Measurements from ENCODE around the gene ATP10A. TPM values are rescaled to one million over a fixed set of nuclear protein-coding genes. Genes with fewer than 3 reads are reported as not detected.

Gene ATP10A
- total and polyA plus RNA-seq, 2 experiments from 2014 or later = 0.75 to 0.77 TPM

GRCh38 chr15:25738171-25738965, 124.8 kb downstream of the ATP10A start:
- Histone ChIP-seq H3K4me1 (ENCODE audit: insufficient read depth) (no peaks in the 10 kb centered on the region), H4K20me1 (ENCODE audit: insufficient read depth, poor library complexity, severe bottlenecking) (no peaks in the 10 kb centered on the region), H2AFZ (no peak overlapping the region), H3K9me3 (ENCODE audit: low read depth) (no peaks in the 10 kb centered on the region), H3K36me3 (replicated peaks; ENCODE audit: insufficient read depth, low read depth) (no peaks in the 10 kb centered on the region), H3K9me2 (replicated peaks; ENCODE audit: insufficient read depth) (no peaks in the 10 kb centered on the region), H3K4me2 (no peak overlapping the region), H3K27me3 (no peaks in the 10 kb centered on the region), H3K4me3 (no peak overlapping the region), H3K79me2 (no peaks in the 10 kb centered on the region), H3K27ac (no peak overlapping the region)
- WGBS (ENCODE audit: low lambda C conversion rate, missing lambda C conversion rate) = 93% methylated on average over 7 of the region's 7 CpGs
- TF ChIP-seq EZH2 (IDR thresholded peaks at IDR 0.05; ENCODE audit: borderline replicate concordance) (no peak), EZH2phosphoT487 (IDR thresholded peaks at IDR 0.05; ENCODE audit: low read depth, severe bottlenecking, unreplicated experiment) (no peak), CTCF (IDR thresholded peaks at IDR 0.05; ENCODE audit: poor library complexity) (no peak)
- DNase-seq (ENCODE audit: low spot score) = no peak

- DNase-seq (ENCODE audit: low spot score) = no peak
- Histone ChIP-seq H2AFZ (no peak overlapping the region), H3K4me2 (peak overlapping the region; percentile 22), H3K4me3 (no peak overlapping the region), H3K27me3 (no peaks in the 10 kb centered on the region), H3K9me2 (replicated peaks; ENCODE audit: insufficient read depth) (no peaks in the 10 kb centered on the region), H3K9me3 (ENCODE audit: low read depth) (no peaks in the 10 kb centered on the region), H3K4me1 (ENCODE audit: insufficient read depth) (no peaks in the 10 kb centered on the region), H4K20me1 (ENCODE audit: insufficient read depth, poor library complexity, severe bottlenecking) (no peaks in the 10 kb centered on the region), H3K79me2 (no peaks in the 10 kb centered on the region), H3K36me3 (replicated peaks; ENCODE audit: insufficient read depth, low read depth) (no peaks in the 10 kb centered on the region), H3K27ac (peak overlapping the region; percentile 20)
- no peak for TF ChIP-seq CTCF (IDR thresholded peaks at IDR 0.05; ENCODE audit: poor library complexity)
- no peak for TF ChIP-seq EZH2phosphoT487 (IDR thresholded peaks at IDR 0.05; ENCODE audit: low read depth, severe bottlenecking, unreplicated experiment)
- TF ChIP-seq EZH2 (IDR thresholded peaks at IDR 0.05; ENCODE audit: borderline replicate concordance) = no peak
- 38% methylated on average over 4 of the region's 4 CpGs for WGBS (ENCODE audit: low lambda C conversion rate, missing lambda C conversion rate)
These were observed 125.9 kb downstream of the ATP10A start for GRCh38 chr15:25737218-25737643.

GRCh38 chr15:25736461-25736860, 126.7 kb downstream of the ATP10A start:
- H3K79me2 ChIP-seq = no peaks in the 10 kb centered on the region
- H2AFZ ChIP-seq = no peak overlapping the region
- no peak for DNase-seq (ENCODE audit: low spot score)
- H3K27me3 ChIP-seq = no peaks in the 10 kb centered on the region
- no peaks in the 10 kb centered on the region for H3K9me2 ChIP-seq (replicated peaks; ENCODE audit: insufficient read depth)
- H3K36me3 ChIP-seq (replicated peaks; ENCODE audit: insufficient read depth, low read depth) = no peaks in the 10 kb centered on the region
- 71% methylated on average over 3 of the region's 3 CpGs for WGBS (ENCODE audit: low lambda C conversion rate, missing lambda C conversion rate)
- H3K4me3 ChIP-seq = no peak overlapping the region
- H4K20me1 ChIP-seq (ENCODE audit: insufficient read depth, poor library complexity, severe bottlenecking) = no peaks in the 10 kb centered on the region
- no peak for TF ChIP-seq EZH2phosphoT487 (IDR thresholded peaks at IDR 0.05; ENCODE audit: low read depth, severe bottlenecking, unreplicated experiment)
- TF ChIP-seq CTCF (IDR thresholded peaks at IDR 0.05; ENCODE audit: poor library complexity) = no peak
- no peak for TF ChIP-seq EZH2 (IDR thresholded peaks at IDR 0.05; ENCODE audit: borderline replicate concordance)
- no peaks in the 10 kb centered on the region for H3K9me3 ChIP-seq (ENCODE audit: low read depth)
- no peaks in the 10 kb centered on the region for H3K4me1 ChIP-seq (ENCODE audit: insufficient read depth)
- H3K27ac ChIP-seq = peak overlapping the region; percentile 45
- peak overlapping the region; percentile 22 for H3K4me2 ChIP-seq
